Measurements from ENCODE around the gene ZPBP2.

DNA sequence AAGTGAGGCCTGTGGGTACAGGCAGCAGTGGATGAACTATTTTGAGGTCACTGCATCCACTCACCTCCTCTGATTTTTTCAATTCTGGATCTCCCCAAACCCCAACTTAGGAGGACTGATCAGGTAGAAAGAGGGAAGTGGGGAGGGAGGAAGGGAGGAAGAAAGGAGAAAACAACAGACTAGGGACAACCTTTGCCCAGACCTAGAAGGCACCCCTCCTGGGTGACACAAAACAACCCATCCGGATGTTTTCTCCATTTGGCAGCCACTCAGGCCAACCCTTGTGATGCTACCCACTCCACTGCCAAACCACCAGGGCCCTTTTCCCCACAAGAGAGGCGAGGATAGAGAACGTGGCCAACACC, 56.7 kb downstream of the ZPBP2 start:
- TF ChIP-seq, protein P1, sequence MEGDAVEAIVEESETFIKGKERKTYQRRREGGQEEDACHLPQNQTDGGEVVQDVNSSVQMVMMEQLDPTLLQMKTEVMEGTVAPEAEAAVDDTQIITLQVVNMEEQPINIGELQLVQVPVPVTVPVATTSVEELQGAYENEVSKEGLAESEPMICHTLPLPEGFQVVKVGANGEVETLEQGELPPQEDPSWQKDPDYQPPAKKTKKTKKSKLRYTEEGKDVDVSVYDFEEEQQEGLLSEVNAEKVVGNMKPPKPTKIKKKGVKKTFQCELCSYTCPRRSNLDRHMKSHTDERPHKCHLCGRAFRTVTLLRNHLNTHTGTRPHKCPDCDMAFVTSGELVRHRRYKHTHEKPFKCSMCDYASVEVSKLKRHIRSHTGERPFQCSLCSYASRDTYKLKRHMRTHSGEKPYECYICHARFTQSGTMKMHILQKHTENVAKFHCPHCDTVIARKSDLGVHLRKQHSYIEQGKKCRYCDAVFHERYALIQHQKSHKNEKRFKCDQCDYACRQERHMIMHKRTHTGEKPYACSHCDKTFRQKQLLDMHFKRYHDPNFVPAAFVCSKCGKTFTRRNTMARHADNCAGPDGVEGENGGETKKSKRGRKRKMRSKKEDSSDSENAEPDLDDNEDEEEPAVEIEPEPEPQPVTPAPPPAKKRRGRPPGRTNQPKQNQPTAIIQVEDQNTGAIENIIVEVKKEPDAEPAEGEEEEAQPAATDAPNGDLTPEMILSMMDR (IDR thresholded peaks at IDR 0.05; ENCODE audit: low read depth, low read length, poor library complexity, severe bottlenecking): no peak
- no peak for TF ChIP-seq EZH2phosphoT487 (IDR thresholded peaks at IDR 0.05; ENCODE audit: borderline replicate concordance, low read length)

All from DOHH2 (cell line).